Karpas-422 (cell line): ENCODE results near the gene GPR4. TPM values are rescaled to one million over a fixed set of nuclear protein-coding genes. Genes with fewer than 3 reads are reported as not detected.
A peak's percentile ranks its signal among the peaks of the same experiment; 100 is the strongest.

ENCODE experiments used
- DNase-seq: peaks from one replicate; pipeline ENCODE4 v3.0.0-alpha.2; 2015
- H2AFZ ChIP-seq: fragments of 200-600 bp; sonication (generic); 2 replicates; pipeline ENCODE4 v1.6.1; 2014; ENCODE audit warnings: antibody characterized with exemption, low read length, mixed read lengths
- H3K27ac ChIP-seq: fragments of 200-600 bp; sonication (generic); 2 replicates; pipeline ENCODE4 v1.5.1; 2014; ENCODE audit warnings: mild to moderate bottlenecking, low read length, moderate library complexity
- H3K27me3 ChIP-seq: fragments of 200-600 bp; sonication (generic); 2 replicates; pipeline ENCODE4 v1.6.1; 2014; ENCODE audit warnings: low read length, mixed read lengths
- H3K36me3 ChIP-seq: fragments of 200-600 bp; sonication (generic); 2 replicates; pipeline ENCODE4 v1.6.1; 2014; ENCODE audit warnings: low read length, mixed read lengths; ENCODE audit not compliant: insufficient read depth
- H3K4me1 ChIP-seq: fragments of 200-600 bp; sonication (generic); 2 replicates; pipeline ENCODE4 v1.6.1; 2014; ENCODE audit warnings: mild to moderate bottlenecking, low read length, mixed read lengths
- H3K4me2 ChIP-seq: fragments of 200-600 bp; sonication (generic); 2 replicates; pipeline ENCODE4 v1.6.1; 2014; ENCODE audit warnings: low read length, low read depth, mild to moderate bottlenecking; ENCODE audit not compliant: poor library complexity, severe bottlenecking
- H3K4me3 ChIP-seq: fragments of 200-600 bp; sonication (generic); 2 replicates; pipeline ENCODE4 v1.5.1; 2014; ENCODE audit warnings: mild to moderate bottlenecking, antibody characterized with exemption, low read length, mixed read lengths
- H3K79me2 ChIP-seq: fragments of 200-600 bp; sonication (generic); 2 replicates; pipeline ENCODE4 v1.6.1; 2014; ENCODE audit warnings: mild to moderate bottlenecking, low read length, mixed read lengths
- H3K9ac ChIP-seq: fragments of 200-600 bp; sonication (generic); 2 replicates; pipeline ENCODE4 v1.6.0; 2014; ENCODE audit warnings: low read length
- H3K9me2 ChIP-seq: fragments of 200-600 bp; sonication (generic), shearing (Covaris generic); replicated peaks from 2 replicates; pipeline ENCODE4 v1.6.0; 2014; ENCODE audit warnings: mild to moderate bottlenecking, low read length, moderate library complexity; ENCODE audit not compliant: insufficient read depth
- H3K9me3 ChIP-seq: fragments of 300-700, 200-600 bp; sonication (generic); 2 replicates; pipeline ENCODE4 v1.6.1; 2014; ENCODE audit warnings: low read length, mixed read lengths
- H4K20me1 ChIP-seq: fragments of 200-600 bp; sonication (generic); 2 replicates; pipeline ENCODE4 v1.6.1; 2014; ENCODE audit warnings: mild to moderate bottlenecking, antibody characterized with exemption, low read length, low read depth; ENCODE audit not compliant: insufficient read depth
- total RNA-seq: library from RNA; depleted of rRNA; stranded (reverse); fragments of >200 nt; shearing (Covaris generic); gene quantifications from 2 replicates; pipeline ENCODE4 v1.2.3, GENCODE V29; 2014; ENCODE audit warnings: low replicate concordance; rRNA removed

GPR4 gene
- 0.26 and 0.83 TPM in 2 replicates for total RNA-seq

- H3K36me3 ChIP-seq, result no peaks in the 10 kb centered on the region
- no peaks in the 10 kb centered on the region for H3K9me3 ChIP-seq
- no peak within 1 kb of the TSS for H3K4me3 ChIP-seq
- no peaks in the 10 kb centered on the region for H3K27me3 ChIP-seq
- no peaks in the 10 kb centered on the region for H3K79me2 ChIP-seq
- no peaks in the 10 kb centered on the region for H3K9me2 ChIP-seq
- peaks cover 24% of the 10 kb centered on the region for H3K4me1 ChIP-seq
- no peak within 1 kb of the TSS for H3K4me2 ChIP-seq
- no peak for DNase-seq
- no peak within 1 kb of the TSS for H3K9ac ChIP-seq
- no peak within 1 kb of the TSS for H3K27ac ChIP-seq
- H4K20me1 ChIP-seq, result no peaks in the 10 kb centered on the region
- H2AFZ ChIP-seq, result no peak within 1 kb of the TSS
Measured at GRCh38 chr19:45601524-45602374, at the start of gene GPR4. Gene GPR4, minus strand, starts transcription at chr19:45602212. Its CDS starts 10,346 bp downstream, at chr19:45591866.

GRCh38 chr19:45650722-45651121 lies 48.7 kb upstream of the GPR4 start:
- Histone ChIP-seq H3K36me3 (no peaks in the 10 kb centered on the region), H3K9me2 (no peaks in the 10 kb centered on the region), H3K9ac (no peak overlapping the region), H3K4me1 (peaks cover 7% of the 10 kb centered on the region), H2AFZ (no peak overlapping the region), H4K20me1 (no peaks in the 10 kb centered on the region), H3K27me3 (no peaks in the 10 kb centered on the region), H3K4me3 (no peak overlapping the region), H3K9me3 (no peaks in the 10 kb centered on the region), H3K4me2 (no peak overlapping the region), H3K27ac (no peak overlapping the region), H3K79me2 (no peaks in the 10 kb centered on the region)
- DNase-seq, result no peak

DNA sequence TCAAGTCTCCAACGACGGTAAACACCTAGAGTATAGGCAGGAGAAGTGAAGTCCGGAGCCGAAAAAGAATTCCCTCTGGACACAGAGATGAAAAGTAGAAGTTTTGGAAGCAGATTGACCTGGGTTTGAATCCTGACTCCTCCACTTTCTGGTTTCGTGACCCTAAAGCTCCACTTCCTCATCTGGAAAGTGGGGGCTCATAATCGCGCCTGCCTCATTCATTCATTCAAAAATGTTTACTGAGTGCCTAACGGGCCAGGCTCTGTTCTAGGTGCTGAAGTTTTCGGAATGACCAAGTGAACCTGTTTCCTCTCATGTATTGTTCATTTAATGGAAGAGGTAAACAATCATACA lies 44.3 kb upstream of the GPR4 start:
- H3K9me3 ChIP-seq, result no peaks in the 10 kb centered on the region
- peak overlapping the region; percentile 57 for H3K4me2 ChIP-seq
- no peaks in the 10 kb centered on the region for H3K79me2 ChIP-seq
- peak overlapping the region; percentile 42 for H3K9ac ChIP-seq
- no peaks in the 10 kb centered on the region for H3K36me3 ChIP-seq
- H3K9me2 ChIP-seq, result no peaks in the 10 kb centered on the region
- H3K27ac ChIP-seq, result no peak overlapping the region
- peak overlapping the region; percentile 69; the same call in 1 of the 2 replicates for H2AFZ ChIP-seq
- H3K4me1 ChIP-seq, result peaks cover 45% of the 10 kb centered on the region
- H4K20me1 ChIP-seq, result no peaks in the 10 kb centered on the region
- no peaks in the 10 kb centered on the region for H3K27me3 ChIP-seq
- DNase-seq, result no peak
- peak overlapping the region; percentile 60 for H3K4me3 ChIP-seq

GRCh38 chr19:45645631-45646344 lies 43.8 kb upstream of the GPR4 start:
- peak; percentile 97 for DNase-seq
- Histone ChIP-seq H3K4me2 (peak overlapping the region; percentile 57), H4K20me1 (no peaks in the 10 kb centered on the region), H2AFZ (peak overlapping the region; percentile 69), H3K27me3 (no peaks in the 10 kb centered on the region), H3K79me2 (no peaks in the 10 kb centered on the region), H3K9ac (peak overlapping the region; percentile 42), H3K4me1 (peaks cover 49% of the 10 kb centered on the region), H3K4me3 (peak overlapping the region; percentile 60), H3K9me2 (no peaks in the 10 kb centered on the region), H3K27ac (no peak overlapping the region), H3K36me3 (no peaks in the 10 kb centered on the region), H3K9me3 (no peaks in the 10 kb centered on the region)

GRCh38 chr19:45645068-45645630 lies 43.1 kb upstream of the GPR4 start:
- peak overlapping the region; percentile 57 for H3K4me2 ChIP-seq

GRCh38 chr19:45643927-45644771 lies 42.1 kb upstream of the GPR4 start:
- H4K20me1 ChIP-seq, result no peaks in the 10 kb centered on the region
- H3K4me3 ChIP-seq, result peak overlapping the region; percentile 65
- H2AFZ ChIP-seq, result peak overlapping the region; percentile 35; the same call in 1 of the 2 replicates
- H3K9ac ChIP-seq, result peak overlapping the region; percentile 61
- DNase-seq, result peak; percentile 71
- no peaks in the 10 kb centered on the region for H3K36me3 ChIP-seq
- H3K27ac ChIP-seq, result no peak overlapping the region; the same call in 1 of the 2 replicates
- no peaks in the 10 kb centered on the region for H3K9me2 ChIP-seq
- no peaks in the 10 kb centered on the region for H3K79me2 ChIP-seq
- H3K9me3 ChIP-seq, result no peaks in the 10 kb centered on the region
- H3K4me1 ChIP-seq, result peaks cover 55% of the 10 kb centered on the region
- peak overlapping the region; percentile 76 for H3K4me2 ChIP-seq
- no peaks in the 10 kb centered on the region for H3K27me3 ChIP-seq

More at GRCh38 chr19:45645068-45645630, 43.1 kb upstream of the GPR4 start:
- Histone ChIP-seq H3K79me2 (no peaks in the 10 kb centered on the region), H3K27me3 (no peaks in the 10 kb centered on the region), H4K20me1 (no peaks in the 10 kb centered on the region), H3K4me3 (peak overlapping the region; percentile 60), H3K27ac (no peak overlapping the region), H2AFZ (peak overlapping the region; percentile 69; the same call in 1 of the 2 replicates), H3K9ac (peak overlapping the region; percentile 39), H3K36me3 (no peaks in the 10 kb centered on the region), H3K9me3 (no peaks in the 10 kb centered on the region), H3K4me1 (peaks cover 50% of the 10 kb centered on the region), H3K9me2 (no peaks in the 10 kb centered on the region)
- DNase-seq, result peak; percentile 49

DNA sequence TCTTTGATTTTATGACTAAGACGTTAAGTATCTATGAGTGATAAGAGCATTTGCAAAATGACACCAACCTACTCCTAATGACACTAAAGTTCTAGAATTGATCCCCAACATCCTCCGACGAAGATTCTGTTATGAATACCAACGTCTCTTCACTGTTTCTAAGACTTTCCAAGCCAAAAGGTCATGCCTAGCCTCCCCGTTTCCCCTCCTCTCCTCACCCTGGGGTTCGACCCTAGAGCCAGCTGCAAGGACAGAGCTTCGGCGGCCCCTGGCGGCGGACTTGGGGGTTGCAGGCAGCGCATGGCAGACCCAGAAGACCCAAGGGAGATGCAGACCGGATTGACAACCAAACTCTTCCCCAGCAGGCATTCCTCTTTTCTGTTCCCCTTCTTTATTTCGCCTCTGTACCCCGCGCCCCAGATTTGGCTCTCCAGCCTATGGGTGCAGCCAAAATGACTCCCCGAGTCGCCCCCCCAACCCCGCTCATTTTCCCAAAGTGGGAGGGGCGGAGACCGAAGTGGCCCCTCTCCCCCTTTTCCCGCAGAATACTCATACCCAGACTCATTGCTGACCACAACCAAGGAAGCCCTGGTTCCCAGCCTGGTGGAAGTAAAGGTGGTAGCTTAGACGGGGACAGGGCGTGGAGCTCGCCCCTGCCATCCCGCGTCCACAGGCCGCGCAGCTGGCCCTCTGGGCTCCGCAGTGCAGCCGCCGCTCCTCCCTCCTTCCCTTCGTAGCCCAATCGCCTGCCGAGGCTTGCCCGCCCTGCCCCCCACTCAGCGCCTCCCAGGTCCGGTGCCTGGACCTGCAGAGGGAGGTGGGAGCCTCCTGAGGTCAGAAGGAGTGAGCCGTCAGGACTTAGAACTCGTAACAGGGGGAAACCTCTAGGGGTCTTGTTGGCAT lies 41.3 kb upstream of the GPR4 start:
- Histone ChIP-seq H3K9me2 (no peaks in the 10 kb centered on the region), H3K4me3 (peak overlapping the region; percentile 65), H2AFZ (peak overlapping the region; percentile 90; the same call in 1 of the 2 replicates), H3K9ac (peak overlapping the region; percentile 61), H3K9me3 (no peaks in the 10 kb centered on the region), H3K36me3 (no peaks in the 10 kb centered on the region), H3K79me2 (peaks cover 8% of the 10 kb centered on the region), H4K20me1 (no peaks in the 10 kb centered on the region), H3K27ac (no peak overlapping the region; the same call in 1 of the 2 replicates), H3K27me3 (no peaks in the 10 kb centered on the region), H3K4me2 (peak overlapping the region; percentile 76), H3K4me1 (peaks cover 57% of the 10 kb centered on the region)
- DNase-seq, result peak; percentile 96
